ENCODE measurements around the gene IL18BP. TPM values are rescaled to one million over a fixed set of nuclear protein-coding genes. Genes with fewer than 3 reads are reported as not detected.

Gene IL18BP
- total RNA-seq, 2 experiments from 2014 or later = 7.0 to 11.2 TPM

DNA sequence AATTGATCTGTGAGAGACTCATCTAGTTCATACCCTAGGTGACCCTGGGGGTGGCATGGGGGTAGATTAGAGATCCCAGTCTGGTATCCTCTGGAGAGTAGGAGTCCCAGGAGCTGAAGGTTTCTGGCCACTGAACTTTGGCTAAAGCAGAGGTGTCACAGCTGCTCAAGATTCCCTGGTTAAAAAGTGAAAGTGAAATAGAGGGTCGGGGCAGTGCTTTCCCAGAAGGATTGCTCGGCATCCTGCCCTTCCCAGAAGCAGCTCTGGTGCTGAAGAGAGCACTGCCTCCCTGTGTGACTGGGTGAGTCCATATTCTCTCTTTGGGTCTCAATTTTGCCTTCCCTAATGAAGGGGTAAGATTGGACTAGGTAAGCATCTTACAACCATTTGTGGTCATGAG is 653 bp downstream of the IL18BP start:
- H3K4me3 Mint-ChIP-seq = peak overlapping the region; percentile 69
- H3K27ac Mint-ChIP-seq = peak overlapping the region; percentile 93
- ATAC-seq (no peak), DNase-seq (no peak)
- CTCF ChIA-PET = interaction anchor here (0.8 to 2.8 kb wide), 9 partner anchors 10 to 145 kb away, joined by 3 to 11 read pairs (median 3); no protein-coding TSS in a partner anchor
- H3K27me3 Mint-ChIP-seq = no peaks in the 10 kb centered on the region
- peaks cover 7% of the 10 kb centered on the region for H3K36me3 Mint-ChIP-seq
- H3K9me3 Mint-ChIP-seq (ENCODE audit: low read depth) = no peaks in the 10 kb centered on the region
- H3K4me1 Mint-ChIP-seq = peaks cover 19% of the 10 kb centered on the region

DNA sequence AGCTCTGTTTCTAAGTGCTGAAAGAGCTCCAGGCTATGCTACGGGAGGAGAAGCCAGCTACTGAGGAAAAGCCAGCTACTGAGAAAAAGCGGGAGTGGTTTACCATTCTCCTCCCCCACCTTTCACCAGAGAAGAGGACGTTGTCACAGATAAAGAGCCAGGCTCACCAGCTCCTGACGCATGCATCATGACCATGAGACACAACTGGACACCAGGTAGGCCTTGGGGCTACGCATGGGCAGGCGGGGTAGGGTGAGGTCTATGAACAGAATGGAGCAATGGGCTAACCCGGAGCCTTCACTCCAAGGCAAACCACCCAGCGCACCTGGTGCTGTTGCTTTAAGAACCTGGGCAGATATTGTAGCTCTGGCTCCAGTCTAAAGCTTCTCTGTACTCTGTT is 1.1 kb downstream of the IL18BP start:
- Mint-ChIP-seq H3K4me1 (peaks cover 19% of the 10 kb centered on the region), H3K27ac (peak overlapping the region; percentile 93), H3K27me3 (no peaks in the 10 kb centered on the region), H3K9me3 (ENCODE audit: low read depth) (no peaks in the 10 kb centered on the region), H3K4me3 (no peak overlapping the region), H3K36me3 (peaks cover 8% of the 10 kb centered on the region)
- CTCF ChIA-PET = interaction anchor here (0.8 to 2.8 kb wide), 7 partner anchors 16 to 184 kb away, joined by 3 to 11 read pairs (median 4); no protein-coding TSS in a partner anchor
- DNase-seq (no peak), ATAC-seq (no peak)

DNA sequence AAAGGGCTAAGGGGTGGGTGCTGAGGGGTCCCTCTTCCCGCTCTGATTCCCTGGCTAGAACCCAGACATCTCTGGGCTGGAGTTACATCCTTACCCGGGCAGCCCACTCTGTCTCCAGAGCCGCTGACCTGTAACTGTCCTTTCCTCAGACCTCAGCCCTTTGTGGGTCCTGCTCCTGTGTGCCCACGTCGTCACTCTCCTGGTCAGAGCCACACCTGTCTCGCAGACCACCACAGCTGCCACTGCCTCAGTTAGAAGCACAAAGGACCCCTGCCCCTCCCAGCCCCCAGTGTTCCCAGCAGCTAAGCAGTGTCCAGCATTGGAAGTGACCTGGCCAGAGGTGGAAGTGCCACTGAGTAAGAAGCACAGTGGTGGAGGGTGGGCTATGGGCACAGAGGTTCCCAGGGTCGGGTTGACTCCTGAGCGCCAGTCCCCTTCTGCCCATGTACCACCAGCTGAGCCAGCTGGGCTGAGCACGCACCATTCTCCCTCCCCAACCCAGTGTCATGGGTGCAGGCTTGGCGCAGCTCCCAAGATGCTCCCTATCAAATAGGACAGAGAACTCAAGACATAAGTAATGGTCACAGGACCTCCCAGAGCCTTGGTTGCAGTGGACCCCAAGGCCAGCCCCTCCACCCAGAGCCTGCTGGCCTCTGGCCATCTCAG is 1.6 kb downstream of the IL18BP start:
- DNase-seq = no peak
- no peak overlapping the region for H3K4me3 Mint-ChIP-seq
- no peak overlapping the region for H3K27ac Mint-ChIP-seq
- CTCF ChIA-PET = interaction anchor here (0.8 to 2.8 kb wide), 7 partner anchors 22 to 183 kb away, joined by 3 to 11 read pairs (median 3); no protein-coding TSS in a partner anchor
- no peak for ATAC-seq
- no peaks in the 10 kb centered on the region for H3K27me3 Mint-ChIP-seq
- peaks cover 19% of the 10 kb centered on the region for H3K4me1 Mint-ChIP-seq
- H3K36me3 Mint-ChIP-seq = peaks cover 8% of the 10 kb centered on the region
- no peaks in the 10 kb centered on the region for H3K9me3 Mint-ChIP-seq (ENCODE audit: low read depth)

DNA sequence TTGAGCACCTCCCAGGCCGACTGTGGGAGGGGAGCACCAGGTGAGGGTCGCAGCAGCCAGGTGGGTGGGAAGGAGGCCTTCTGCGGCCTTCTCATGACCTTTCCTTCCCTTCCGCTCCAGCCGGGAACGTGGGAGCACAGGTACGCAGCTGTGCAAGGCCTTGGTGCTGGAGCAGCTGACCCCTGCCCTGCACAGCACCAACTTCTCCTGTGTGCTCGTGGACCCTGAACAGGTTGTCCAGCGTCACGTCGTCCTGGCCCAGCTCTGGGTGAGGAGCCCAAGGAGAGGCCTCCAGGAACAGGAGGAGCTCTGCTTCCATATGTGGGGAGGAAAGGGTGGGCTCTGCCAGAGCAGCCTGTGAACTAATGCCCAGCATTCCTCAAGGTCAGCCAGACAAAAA is 2.6 kb downstream of the IL18BP start:
- H3K27me3 Mint-ChIP-seq = no peaks in the 10 kb centered on the region
- no peak overlapping the region for H3K4me3 Mint-ChIP-seq
- H3K27ac Mint-ChIP-seq = no peak overlapping the region
- peaks cover 19% of the 10 kb centered on the region for H3K4me1 Mint-ChIP-seq
- DNase-seq (no peak), ATAC-seq (no peak)
- H3K9me3 Mint-ChIP-seq (ENCODE audit: low read depth) = no peaks in the 10 kb centered on the region
- H3K36me3 Mint-ChIP-seq = peaks cover 13% of the 10 kb centered on the region
- CTCF ChIA-PET = interaction anchor here (2.4 kb wide), 1 partner anchor 143 kb away, joined by 7 read pairs; no protein-coding TSS in a partner anchor

DNA sequence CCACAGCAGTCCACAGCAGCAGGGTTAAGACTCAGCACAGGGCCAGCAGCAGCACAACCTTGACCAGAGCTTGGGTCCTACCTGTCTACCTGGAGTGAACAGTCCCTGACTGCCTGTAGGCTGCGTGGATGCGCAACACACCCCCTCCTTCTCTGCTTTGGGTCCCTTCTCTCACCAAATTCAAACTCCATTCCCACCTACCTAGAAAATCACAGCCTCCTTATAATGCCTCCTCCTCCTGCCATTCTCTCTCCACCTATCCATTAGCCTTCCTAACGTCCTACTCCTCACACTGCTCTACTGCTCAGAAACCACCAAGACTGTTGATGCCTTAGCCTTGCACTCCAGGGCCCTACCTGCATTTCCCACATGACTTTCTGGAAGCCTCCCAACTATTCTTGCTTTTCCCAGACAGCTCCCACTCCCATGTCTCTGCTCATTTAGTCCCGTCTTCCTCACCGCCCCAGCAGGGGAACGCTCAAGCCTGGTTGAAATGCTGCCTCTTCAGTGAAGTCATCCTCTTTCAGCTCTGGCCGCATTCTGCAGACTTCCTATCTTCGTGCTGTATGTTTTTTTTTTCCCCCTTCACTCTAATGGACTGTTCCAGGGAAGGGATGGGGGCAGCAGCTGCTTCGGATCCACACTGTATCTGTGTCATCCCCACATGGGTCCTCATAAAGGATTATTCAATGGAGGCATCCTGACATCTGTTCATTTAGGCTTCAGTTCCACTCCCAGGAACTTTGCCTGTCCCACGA is 3.3 kb downstream of the IL18BP start:
- H3K27me3 Mint-ChIP-seq = no peaks in the 10 kb centered on the region

DNA sequence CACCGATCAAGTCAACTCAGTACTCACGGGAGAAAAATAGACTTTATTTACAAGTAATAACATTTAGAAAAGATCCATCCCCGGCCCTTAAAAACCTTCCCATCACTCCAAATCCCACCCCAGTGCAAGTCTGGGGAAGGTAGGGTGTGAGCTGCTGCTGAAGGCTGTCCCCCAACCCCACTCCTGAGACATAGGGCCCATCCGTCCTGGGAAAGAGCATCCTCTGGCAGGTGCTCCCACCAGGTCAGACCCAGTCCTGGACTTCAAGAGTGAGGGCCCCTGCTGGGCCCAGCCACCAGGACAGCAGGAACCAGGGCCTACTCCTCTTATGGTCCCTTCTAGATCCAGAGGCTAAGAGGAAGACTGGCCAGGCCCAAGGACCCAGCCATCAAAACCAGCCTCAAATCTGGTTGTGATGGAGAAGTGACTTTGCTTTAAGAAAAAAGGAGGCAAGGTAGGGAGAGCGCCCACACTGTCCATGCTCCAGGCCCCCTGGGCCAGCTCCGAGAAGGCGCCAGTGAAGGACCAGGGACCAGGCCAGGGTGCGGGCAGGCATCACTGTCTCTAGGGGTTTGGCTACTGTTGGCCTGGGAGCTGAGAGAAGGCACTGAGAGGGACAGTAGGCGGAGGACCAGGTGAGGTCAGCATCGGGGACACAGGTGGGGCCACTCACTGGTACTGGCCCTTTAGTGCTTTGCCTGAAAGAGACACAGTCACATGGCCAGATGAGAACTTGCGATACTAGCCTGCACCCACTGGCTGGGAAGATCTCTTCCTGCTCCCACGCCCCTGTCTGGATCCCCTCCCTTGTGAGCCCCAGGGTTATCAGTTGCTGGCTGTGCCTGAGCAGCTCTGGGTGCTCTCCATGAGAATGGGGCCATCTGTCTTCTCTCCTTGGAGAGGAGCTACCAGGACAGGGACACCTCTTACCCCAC is 4.4 kb downstream of the IL18BP start:
- H3K27ac Mint-ChIP-seq = no peak overlapping the region
- ATAC-seq (no peak), DNase-seq (no peak)
- H3K9me3 Mint-ChIP-seq (ENCODE audit: low read depth) = no peaks in the 10 kb centered on the region
- no peak overlapping the region for H3K4me3 Mint-ChIP-seq
- no peaks in the 10 kb centered on the region for H3K27me3 Mint-ChIP-seq
- H3K36me3 Mint-ChIP-seq = peaks cover 21% of the 10 kb centered on the region
- peaks cover 18% of the 10 kb centered on the region for H3K4me1 Mint-ChIP-seq
- CTCF ChIA-PET = interaction anchor here (2.1 kb wide), 1 partner anchor 25 kb away, joined by 10 read pairs; no protein-coding TSS in a partner anchor

More for the DNA sequence above, 3.3 kb downstream of the IL18BP start:
- Mint-ChIP-seq H3K36me3 (peaks cover 15% of the 10 kb centered on the region), H3K4me1 (peaks cover 19% of the 10 kb centered on the region), H3K9me3 (ENCODE audit: low read depth) (no peaks in the 10 kb centered on the region), H3K27ac (peak overlapping the region; percentile 29), H3K4me3 (no peak overlapping the region)
- ATAC-seq = no peak
- DNase-seq = no peak
- CTCF ChIA-PET = interaction anchor here (2.4 kb wide), 1 partner anchor 142 kb away, joined by 7 read pairs; no protein-coding TSS in a partner anchor

DNA sequence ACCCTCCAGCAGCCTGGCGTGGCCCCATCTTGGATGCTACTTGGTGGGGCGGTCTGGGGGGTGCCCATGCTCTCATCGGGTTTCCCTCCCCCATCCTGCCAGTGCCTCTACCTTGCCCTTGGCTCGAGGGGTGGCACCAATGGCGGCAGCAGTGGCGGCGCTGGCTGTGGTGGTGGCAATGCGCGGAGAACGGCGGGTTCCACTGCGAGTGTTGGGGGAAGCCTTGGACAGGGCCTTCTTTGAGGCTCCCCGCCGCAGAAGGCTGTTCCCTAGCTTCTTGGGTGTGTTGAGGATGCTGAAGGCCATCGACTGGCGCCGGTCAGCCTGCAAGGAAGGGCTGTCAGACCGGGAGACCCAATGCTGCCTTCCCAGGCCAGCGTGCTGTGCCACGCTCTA is 5.1 kb downstream of the IL18BP start:
- CTCF ChIA-PET = interaction anchor here (2.1 kb wide), 1 partner anchor 26 kb away, joined by 10 read pairs; no protein-coding TSS in a partner anchor
- H3K9me3 Mint-ChIP-seq (ENCODE audit: low read depth) = no peaks in the 10 kb centered on the region

DNA sequence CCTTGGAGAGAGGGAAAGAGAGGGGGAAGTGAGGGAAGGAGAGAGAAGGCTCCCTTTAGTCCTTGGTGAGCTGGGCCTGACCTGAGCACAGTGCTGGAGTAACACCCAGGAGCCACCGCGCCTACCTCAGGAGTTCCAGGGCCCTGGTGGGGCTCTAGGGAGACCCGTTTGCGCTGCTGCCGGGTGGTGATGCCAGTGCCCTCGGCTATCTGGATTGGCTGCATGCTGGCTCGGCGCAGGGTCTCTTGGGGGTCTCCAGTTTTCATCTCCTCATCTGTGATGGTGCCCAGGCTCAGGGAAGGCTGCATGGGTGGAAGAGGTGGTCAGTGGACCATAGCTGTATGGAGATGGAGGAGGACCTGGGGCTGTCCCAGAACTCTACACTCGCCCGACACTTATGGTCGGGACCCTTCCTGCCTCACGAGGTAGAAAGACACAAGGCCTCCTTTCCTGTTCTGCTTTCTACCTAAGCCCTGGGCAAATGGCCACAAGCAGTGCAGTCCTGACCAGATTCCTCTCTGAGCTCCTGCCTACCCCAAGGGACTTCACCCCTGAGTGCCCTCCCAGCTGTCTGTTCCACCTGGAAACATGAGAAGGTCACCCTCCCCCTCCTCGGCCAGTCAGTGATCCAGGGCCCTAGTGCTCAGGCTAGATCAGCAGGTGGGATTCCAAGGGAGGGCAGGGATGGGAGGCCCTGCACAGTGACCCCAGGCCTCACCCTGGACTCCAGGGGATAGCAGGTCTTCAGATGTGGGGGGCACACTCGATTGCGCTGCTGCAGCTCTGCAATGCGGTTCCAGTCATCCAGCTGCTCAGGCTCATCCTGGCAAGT is 6.0 kb downstream of the IL18BP start:
- Mint-ChIP-seq H3K27ac (no peak overlapping the region), H3K4me1 (peaks cover 1% of the 10 kb centered on the region), H3K36me3 (peaks cover 27% of the 10 kb centered on the region), H3K9me3 (ENCODE audit: low read depth) (no peaks in the 10 kb centered on the region), H3K4me3 (no peak overlapping the region), H3K27me3 (no peaks in the 10 kb centered on the region)
- no peak for ATAC-seq
- DNase-seq = no peak
- CTCF ChIA-PET = interaction anchor here (1.2 to 2.1 kb wide), 2 partner anchors 27 to 467 kb away, joined by 3 to 10 read pairs; no protein-coding TSS in a partner anchor

More for the DNA sequence above, 5.1 kb downstream of the IL18BP start:
- no peak overlapping the region for H3K27ac Mint-ChIP-seq
- DNase-seq (no peak), ATAC-seq (no peak)
- H3K36me3 Mint-ChIP-seq = peaks cover 24% of the 10 kb centered on the region
- H3K4me3 Mint-ChIP-seq = no peak overlapping the region
- peaks cover 11% of the 10 kb centered on the region for H3K4me1 Mint-ChIP-seq
- no peaks in the 10 kb centered on the region for H3K27me3 Mint-ChIP-seq

DNA sequence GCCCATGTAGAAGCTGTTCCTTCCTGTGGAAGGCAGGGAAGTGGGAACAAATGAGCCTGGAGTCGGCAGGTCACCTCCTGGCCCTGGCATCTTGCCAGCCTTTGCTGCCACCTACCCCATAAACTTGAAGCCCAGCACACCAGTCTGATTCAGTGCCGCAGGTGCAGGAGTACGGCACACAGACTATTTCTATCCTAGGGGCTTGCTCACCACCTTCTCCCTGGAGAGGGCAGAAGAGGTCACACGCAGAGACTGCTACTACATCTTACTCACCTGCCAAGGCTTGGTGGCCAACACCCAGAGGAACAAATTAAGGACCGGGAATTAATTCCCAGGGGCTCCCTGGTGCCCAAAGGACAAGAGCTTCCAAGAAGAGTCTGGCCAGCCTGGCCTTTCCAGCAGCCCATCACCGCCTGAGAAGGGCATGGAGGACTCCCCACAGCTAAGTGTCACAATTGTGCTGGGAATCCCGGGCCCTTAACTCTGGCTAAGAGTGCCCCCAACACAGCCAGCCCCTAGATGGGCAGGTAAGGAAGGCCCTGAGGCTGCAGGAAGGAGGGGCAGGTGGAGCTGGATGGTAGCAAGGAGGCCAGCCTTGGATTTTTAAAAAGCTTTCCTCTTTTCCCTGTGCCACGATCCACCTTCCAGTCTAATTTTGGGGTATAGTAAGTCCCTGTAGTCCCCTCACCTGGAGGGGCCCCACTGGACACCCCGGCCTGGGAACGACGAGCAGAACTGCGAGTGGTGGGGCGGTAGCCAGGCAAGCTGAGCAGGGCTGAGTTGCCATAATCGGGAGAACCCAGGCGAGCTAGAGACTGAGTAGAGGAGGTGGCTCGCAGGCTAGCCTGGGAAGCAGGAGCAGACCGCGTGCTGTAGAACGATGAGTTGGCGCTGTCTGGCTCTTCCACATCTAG is 6.9 kb downstream of the IL18BP start:
- no peaks in the 10 kb centered on the region for H3K4me1 Mint-ChIP-seq
- no peak overlapping the region for H3K4me3 Mint-ChIP-seq
- H3K27me3 Mint-ChIP-seq = no peaks in the 10 kb centered on the region
- no peak for ATAC-seq
- no peaks in the 10 kb centered on the region for H3K9me3 Mint-ChIP-seq (ENCODE audit: low read depth)
- H3K36me3 Mint-ChIP-seq = peaks cover 27% of the 10 kb centered on the region
- no peak overlapping the region for H3K27ac Mint-ChIP-seq
- DNase-seq = no peak
- CTCF ChIA-PET = interaction anchor here (1.2 to 2.1 kb wide), 3 partner anchors 20 to 466 kb away, joined by 3 to 10 read pairs (median 3); no protein-coding TSS in a partner anchor

DNA sequence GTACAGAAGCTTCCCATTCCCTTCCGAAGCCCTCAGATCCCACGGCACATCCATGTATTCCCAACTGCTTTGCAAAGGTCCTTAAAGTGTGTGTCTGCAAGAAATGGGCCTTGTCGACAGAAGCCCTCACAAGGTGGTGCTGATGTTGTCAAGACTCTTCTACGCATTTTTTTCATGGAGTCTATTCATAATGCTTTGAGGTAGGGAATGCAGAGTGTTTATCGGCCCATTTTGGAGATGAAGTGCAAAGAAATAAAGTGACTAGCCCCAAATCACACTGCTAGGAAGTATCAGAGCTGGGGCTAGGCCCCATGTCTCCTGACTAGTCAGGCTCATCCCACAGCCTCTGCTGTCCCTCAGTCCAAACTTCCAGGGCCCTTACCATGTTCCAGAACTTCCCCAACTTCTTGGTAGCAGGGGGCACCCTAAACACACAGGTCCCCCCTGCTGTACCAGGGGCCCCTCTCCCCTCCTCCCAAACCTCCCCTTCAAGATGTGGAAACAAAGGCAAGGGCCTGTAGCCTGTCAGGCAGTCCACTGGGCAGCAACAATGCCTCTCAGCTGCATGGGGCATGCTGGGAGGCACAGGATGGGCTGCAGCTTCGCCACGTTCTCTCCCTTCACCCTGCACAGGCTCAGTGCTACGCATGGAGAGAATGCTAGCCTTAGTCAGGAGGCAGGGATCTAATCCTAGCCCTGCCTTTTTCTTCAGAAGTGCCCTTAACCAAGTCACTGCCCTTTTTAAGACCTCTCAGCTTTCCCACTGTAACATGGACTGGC is 7.8 kb downstream of the IL18BP start:
- no peak overlapping the region for H3K4me3 Mint-ChIP-seq
- H3K27ac Mint-ChIP-seq = no peak overlapping the region
- CTCF ChIA-PET = interaction anchor here (1.2 kb wide), 2 partner anchors 19 to 465 kb away, joined by 3 read pairs; no protein-coding TSS in a partner anchor
- H3K36me3 Mint-ChIP-seq = peaks cover 28% of the 10 kb centered on the region
- ATAC-seq = no peak
- H3K9me3 Mint-ChIP-seq (ENCODE audit: low read depth) = no peaks in the 10 kb centered on the region
- no peaks in the 10 kb centered on the region for H3K4me1 Mint-ChIP-seq
- no peaks in the 10 kb centered on the region for H3K27me3 Mint-ChIP-seq
- DNase-seq = no peak

DNA sequence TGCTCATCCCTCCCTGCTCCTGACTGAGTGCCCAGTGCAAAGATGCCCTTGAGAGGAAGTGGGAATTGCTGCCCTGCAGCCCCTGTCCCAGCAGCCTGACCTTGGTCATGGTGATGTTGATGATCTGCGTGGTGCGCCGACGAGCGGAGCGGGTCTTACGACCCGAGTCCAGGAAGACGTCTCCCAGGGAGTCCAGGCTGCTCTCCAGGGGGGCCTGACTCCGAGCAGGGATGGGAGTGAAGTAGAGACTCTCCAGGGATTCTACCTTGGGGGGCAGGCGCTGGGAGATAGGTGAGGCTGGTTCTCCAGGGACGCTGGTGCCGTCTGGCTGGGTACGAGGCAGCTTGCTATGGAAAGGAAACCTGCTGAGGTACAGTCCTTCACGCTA is 8.4 kb downstream of the IL18BP start:
- Mint-ChIP-seq H3K4me3 (no peak overlapping the region), H3K27me3 (no peaks in the 10 kb centered on the region), H3K9me3 (ENCODE audit: low read depth) (no peaks in the 10 kb centered on the region), H3K27ac (no peak overlapping the region), H3K36me3 (peaks cover 28% of the 10 kb centered on the region), H3K4me1 (no peaks in the 10 kb centered on the region)
- no peak for ATAC-seq
- DNase-seq = no peak
- CTCF ChIA-PET = interaction anchor here (1.2 to 1.5 kb wide), 4 partner anchors 18 to 137 kb away, joined by 3 to 4 read pairs (median 3); no protein-coding TSS in a partner anchor

All from activated CD8-positive, alpha-beta memory T cell treated with anti-CD3 and anti-CD28 coated beads, Interleukin-2, amount 10 ng/mL, durations not matched to agents 7 days and 5 days (primary cell).